Neural progenitor cell (in vitro differentiated cells): ENCODE data around the gene LGALS1.

Experiments
- CTCF ChIP-seq: fragments of 200-600 bp; sonication (generic); IDR thresholded peaks from 2 replicates; pipeline ENCODE4 v1.5.1; 2017; ENCODE audit warnings: antibody characterized with exemption, mild to moderate bottlenecking
- EZH2 ChIP-seq: fragments of 200-600 bp; sonication (generic); IDR thresholded peaks from 2 replicates; pipeline ENCODE4 v1.6.1; 2017; ENCODE audit warnings: antibody characterized with exemption, mild to moderate bottlenecking, moderate library complexity
- EZH2phosphoT487 ChIP-seq: fragments of 200-600 bp; sonication (generic); IDR thresholded peaks from 2 replicates; pipeline ENCODE4 v1.6.1; 2017; ENCODE audit warnings: antibody characterized with exemption

- TF ChIP-seq EZH2 (no peak), CTCF (no peak), EZH2phosphoT487 (no peak)
Observed at GRCh38 chr22:37632174-37633088, 43.0 kb upstream of the LGALS1 start.
